ENCODE measurements around the gene DHX29.

Gene DHX29

GRCh38 chr5:55316837-55317236, 9.3 kb upstream of the DHX29 start:
- no peak for DNase-seq (ENCODE audit: low read depth, low spot score)

- no peak for DNase-seq (ENCODE audit: low read depth, low spot score)
Measured at GRCh38 chr5:55316289-55316688, 8.8 kb upstream of the DHX29 start.

- no peak for DNase-seq (ENCODE audit: low read depth, low spot score)
Measured at GRCh38 chr5:55313870-55314617, 6.5 kb upstream of the DHX29 start.

GRCh38 chr5:55308254-55308836, 851 bp upstream of the DHX29 start:
- DNase-seq (ENCODE audit: low read depth, low spot score), result no peak

GRCh38 chr5:55306641-55307382, 682 bp downstream of the DHX29 start:
- DNase-seq (ENCODE audit: low read depth, low spot score), result no peak

GRCh38 chr5:55305345-55305744, 2.1 kb downstream of the DHX29 start:
- no peak for DNase-seq (ENCODE audit: low read depth, low spot score)

- DNase-seq (ENCODE audit: low read depth, low spot score), result no peak
Measured at GRCh38 chr5:55304584-55304983, 2.9 kb downstream of the DHX29 start.

GRCh38 chr5:55303238-55303690, 4.2 kb downstream of the DHX29 start:
- no peak for DNase-seq (ENCODE audit: low read depth, low spot score)

GRCh38 chr5:55300890-55301289, 6.6 kb downstream of the DHX29 start:
- no peak for DNase-seq (ENCODE audit: low read depth, low spot score)

GRCh38 chr5:55294935-55295334, 12.6 kb downstream of the DHX29 start:
- DNase-seq (ENCODE audit: low read depth, low spot score), result no peak

- no peak for DNase-seq (ENCODE audit: low read depth, low spot score)
Measured at GRCh38 chr5:55290991-55291390, 16.5 kb downstream of the DHX29 start.

GRCh38 chr5:55289808-55290207, 17.7 kb downstream of the DHX29 start:
- no peak for DNase-seq (ENCODE audit: low read depth, low spot score)

- DNase-seq (ENCODE audit: low read depth, low spot score), result no peak
Measured at GRCh38 chr5:55286411-55286933, 21.0 kb downstream of the DHX29 start.

GRCh38 chr5:55278778-55279177, 28.7 kb downstream of the DHX29 start:
- DNase-seq (ENCODE audit: low read depth, low spot score), result no peak

GRCh38 chr5:55276771-55277170, 30.7 kb downstream of the DHX29 start:
- no peak for DNase-seq (ENCODE audit: low read depth, low spot score)

GRCh38 chr5:55258339-55258738, 49.2 kb downstream of the DHX29 start:
- no peak for DNase-seq (ENCODE audit: low read depth, low spot score)

GRCh38 chr5:55254802-55255201, 52.7 kb downstream of the DHX29 start:
- DNase-seq (ENCODE audit: low read depth, low spot score), result no peak

GRCh38 chr5:55250064-55250463, 57.4 kb downstream of the DHX29 start:
- no peak for DNase-seq (ENCODE audit: low read depth, low spot score)

GRCh38 chr5:55241746-55242145, 65.7 kb downstream of the DHX29 start:
- DNase-seq (ENCODE audit: low read depth, low spot score), result no peak

- DNase-seq (ENCODE audit: low read depth, low spot score), result no peak
Measured at GRCh38 chr5:55236800-55237199, 70.7 kb downstream of the DHX29 start.

- DNase-seq (ENCODE audit: low read depth, low spot score), result no peak
Measured at GRCh38 chr5:55234121-55234700, 73.3 kb downstream of the DHX29 start.
